NCI-H2107 treated with DMSO at 0.1 percent for 48 hours (cell line): ENCODE measurements around the gene PRCD.

ENCODE experiments used
- DNase-seq: peaks from one replicate; lab custom pipeline; 2025; ENCODE audit not compliant: unreplicated experiment; lab: John Stamatoyannopoulos, UW

PRCD gene

GRCh38 chr17:76568811-76569221 lies 29.0 kb downstream of the PRCD start:
- DNase-seq = no peak

- DNase-seq = no peak
Measured at GRCh38 chr17:76569607-76570279, 29.9 kb downstream of the PRCD start.

GRCh38 chr17:76570457-76570856 lies 30.6 kb downstream of the PRCD start:
- DNase-seq = no peak

GRCh38 chr17:76570877-76571471 lies 31.1 kb downstream of the PRCD start:
- DNase-seq = no peak

- DNase-seq = no peak
Measured at GRCh38 chr17:76572201-76572910, 32.5 kb downstream of the PRCD start.

GRCh38 chr17:76573096-76573495 lies 33.3 kb downstream of the PRCD start:
- DNase-seq = no peak

- DNase-seq = no peak
Measured at GRCh38 chr17:76574166-76574565, 34.3 kb downstream of the PRCD start.

- DNase-seq = no peak
Measured at GRCh38 chr17:76575570-76575969, 35.7 kb downstream of the PRCD start.

- DNase-seq = no peak
Measured at GRCh38 chr17:76576189-76576588, 36.3 kb downstream of the PRCD start.

- DNase-seq = no peak
Measured at GRCh38 chr17:76577876-76578275, 38.0 kb downstream of the PRCD start.

- DNase-seq = no peak
Measured at GRCh38 chr17:76578376-76578775, 38.5 kb downstream of the PRCD start.

- no peak for DNase-seq
Measured at GRCh38 chr17:76579281-76579680, 39.4 kb downstream of the PRCD start.

GRCh38 chr17:76581515-76581914 lies 41.7 kb downstream of the PRCD start:
- no peak for DNase-seq

GRCh38 chr17:76582660-76583059 lies 42.8 kb downstream of the PRCD start:
- DNase-seq = no peak

GRCh38 chr17:76584427-76585032 lies 44.7 kb downstream of the PRCD start:
- DNase-seq = no peak

- no peak for DNase-seq
Measured at GRCh38 chr17:76585033-76585648, 45.3 kb downstream of the PRCD start.

- no peak for DNase-seq
Measured at GRCh38 chr17:76585649-76586593, 46.1 kb downstream of the PRCD start, which contains the start of gene ST6GALNAC2. Gene ST6GALNAC2 (minus strand): TSS chr17:76585860. CDS start chr17:76585808, 52 bp downstream.

- no peak for DNase-seq
Measured at GRCh38 chr17:76586741-76587487, 47.1 kb downstream of the PRCD start.

GRCh38 chr17:76588182-76588581 lies 48.3 kb downstream of the PRCD start:
- DNase-seq = no peak
